CD4-positive, alpha-beta memory T cell (primary cell): ENCODE data around the gene IKBKE. TPM values are rescaled to one million over a fixed set of nuclear protein-coding genes. Genes with fewer than 3 reads are reported as not detected.

Experiments used
- CTCF ChIA-PET: fragments of 350-600 bp; sonication (Branson Sonifier 250); formaldehyde crosslinking; loops from one replicate; lab custom pipeline; 2021; ENCODE audit warnings: inconsistent platforms; ENCODE audit not compliant: partially characterized antibody; lab: Charles Lee
- POLR2A ChIA-PET: fragments of 350-600 bp; sonication (Branson Sonifier 250); formaldehyde crosslinking; loops from one replicate; lab custom pipeline; 2021; ENCODE audit not compliant: partially characterized antibody; lab: Charles Lee
- DNase-seq, 5 donors: peaks; one replicate each; pipeline versions ENCODE4 v3.0.0 to v3.0.0-alpha.2; 2020 to 2022; ENCODE audit warnings: mixed read lengths in 1 of 5
- H3K27ac ChIP-seq: one replicate; pipeline ENCODE4 v1.7.0; 2013; ENCODE audit warnings: low read depth, low read length
- H3K27me3 ChIP-seq: 2 replicates; pipeline ENCODE4 v1.7.0; 2013; ENCODE audit warnings: mild to moderate bottlenecking, low read length, moderate library complexity; ENCODE audit not compliant: insufficient read depth
- H3K36me3 ChIP-seq: 2 replicates; pipeline ENCODE4 v1.7.0; 2013; ENCODE audit warnings: mild to moderate bottlenecking, low read length, moderate library complexity; ENCODE audit not compliant: insufficient read depth
- H3K4me1 ChIP-seq: 2 replicates; pipeline ENCODE4 v1.7.0; 2013; ENCODE audit warnings: mild to moderate bottlenecking, low read length, moderate library complexity; ENCODE audit not compliant: insufficient read depth
- H3K4me3 ChIP-seq, 2 donors: one replicate each; pipeline ENCODE4 v1.7.0; 2013; ENCODE audit warnings: low read length in 2 of 2, mild to moderate bottlenecking in 1 of 2
- H3K9me3 ChIP-seq, 2 donors: one replicate each; pipeline ENCODE4 v1.7.0; 2013; ENCODE audit warnings: low read length in 2 of 2, control low read depth in 1 of 2; ENCODE audit not compliant: control insufficient read depth in 1 of 2
- H3K27ac Mint-ChIP-seq, 7 donors: one replicate each; pipeline ENCODE4 v1.8.0; 2020 to 2021; ENCODE audit warnings: mixed read lengths in 7 of 7, mild to moderate bottlenecking in 6 of 7, inconsistent platforms in 3 of 7, moderate library complexity in 3 of 7
- H3K27me3 Mint-ChIP-seq, 2 donors: one replicate each; pipeline ENCODE4 v1.8.0; 2020 to 2021; ENCODE audit warnings: mixed read lengths in 2 of 2
- H3K36me3 Mint-ChIP-seq, 2 donors: one replicate each; pipeline ENCODE4 v1.8.0; 2020 to 2021; ENCODE audit warnings: mixed read lengths in 2 of 2, inconsistent platforms in 1 of 2, mild to moderate bottlenecking in 1 of 2
- H3K4me1 Mint-ChIP-seq, 4 donors: one replicate each; pipeline ENCODE4 v1.8.0; 2020 to 2021; ENCODE audit warnings: mixed read lengths in 4 of 4, mild to moderate bottlenecking in 1 of 4
- H3K4me3 Mint-ChIP-seq, 8 donors: one replicate each; pipeline ENCODE4 v1.8.0; 2020 to 2021; ENCODE audit warnings: mixed read lengths in 8 of 8, mild to moderate bottlenecking in 7 of 8, moderate library complexity in 6 of 8, inconsistent platforms in 3 of 8
- H3K9me3 Mint-ChIP-seq, 8 donors: one replicate each; pipeline ENCODE4 v1.8.0; 2020 to 2021; ENCODE audit warnings: mixed read lengths in 8 of 8, mild to moderate bottlenecking in 5 of 8, inconsistent platforms in 3 of 8, moderate library complexity in 1 of 8
- intact Hi-C: fragments of 100-400 bp; cut with micrococcal nuclease; formaldehyde crosslinking; loops from one replicate; pipeline ENCODE4 v1.15.1; 2023
- polyA plus RNA-seq, 2 donors: library from polyadenylated mRNA; unstranded; fragments of 300-500 nt; fragmentation: Illumina TruSeq; gene quantifications; one replicate each; pipeline ENCODE4 v1.2.3, GENCODE V29; 2021
- total RNA-seq, 2 experiments: library from RNA; stranded (reverse); gene quantifications; one replicate each; pipeline ENCODE4 v1.2.3, GENCODE V29; 2021

Gene IKBKE
- total and polyA plus RNA-seq, 4 experiments from 2014 or later: 46.8 to 92.3 (median 69.0) TPM

DNA sequence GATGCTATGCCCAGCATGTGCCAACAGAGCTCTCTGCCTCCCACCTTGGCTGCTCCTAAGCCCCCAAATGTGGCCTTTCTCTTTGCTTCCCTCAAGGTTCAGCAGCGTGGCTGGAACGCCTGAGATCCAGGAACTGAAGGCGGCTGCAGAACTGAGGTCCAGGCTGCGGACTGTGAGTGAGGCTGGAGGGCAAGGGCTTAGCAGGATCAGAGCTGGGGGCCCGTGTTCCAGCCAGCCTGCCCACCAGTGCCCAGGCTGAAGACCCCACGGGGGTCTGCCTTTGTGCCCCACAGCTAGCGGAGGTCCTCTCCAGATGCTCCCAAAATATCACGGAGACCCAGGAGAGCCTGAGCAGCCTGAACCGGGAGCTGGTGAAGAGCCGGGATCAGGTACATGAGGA is 14.6 kb downstream of the IKBKE start:
- H3K27ac Mint-ChIP-seq: no peak overlapping the region
- intact Hi-C loops: no loop called here
- no peaks in the 10 kb centered on the region for H3K27me3 Mint-ChIP-seq
- no peak overlapping the region for H3K27ac ChIP-seq
- POLR2A ChIA-PET: interaction anchor here (0.9 to 1.2 kb wide), 2 partner anchors 13 to 19 kb away, joined by 3 to 4 read pairs; no protein-coding TSS in a partner anchor
- H3K4me3 Mint-ChIP-seq: no peak overlapping the region
- peaks cover 29 to 76% of the 10 kb centered on the region in 2 donors for H3K36me3 Mint-ChIP-seq
- no peaks in the 10 kb centered on the region for H3K27me3 ChIP-seq
- H3K4me1 Mint-ChIP-seq: no peaks in the 10 kb centered on the region
- peaks cover 73% of the 10 kb centered on the region for H3K36me3 ChIP-seq
- CTCF ChIA-PET: interaction anchor here (0.9 to 1.3 kb wide), 3 partner anchors 23 to 179 kb away, joined by 3 to 4 read pairs (median 4); no protein-coding TSS in a partner anchor
- no peaks in the 10 kb centered on the region for H3K9me3 ChIP-seq
- peaks cover under 1% of the 10 kb centered on the region for H3K4me1 ChIP-seq
- DNase-seq: no peak
- no peaks in the 10 kb centered on the region for H3K9me3 Mint-ChIP-seq
- no peak overlapping the region for H3K4me3 ChIP-seq

GRCh38 chr1:206486995-206487788 is 16.9 kb downstream of the IKBKE start:
- Mint-ChIP-seq H3K27me3 (no peaks in the 10 kb centered on the region), H3K36me3 (peaks cover 43 to 80% of the 10 kb centered on the region in 2 donors), H3K27ac (peak overlapping the region in 2 of 7 donors; percentile 52 to 66), H3K4me3 (no peak overlapping the region), H3K9me3 (no peaks in the 10 kb centered on the region), H3K4me1 (peaks cover 0 to 2% (median 0%) of the 10 kb centered on the region in 4 donors)
- no peak for DNase-seq
- peaks cover 75% of the 10 kb centered on the region for H3K36me3 ChIP-seq
- H3K9me3 ChIP-seq: no peaks in the 10 kb centered on the region
- intact Hi-C loops: no loop called here
- POLR2A ChIA-PET: no interaction called here
- H3K27me3 ChIP-seq: no peaks in the 10 kb centered on the region
- no peak overlapping the region for H3K27ac ChIP-seq
- CTCF ChIA-PET: interaction anchor here (0.9 to 1.2 kb wide), 2 partner anchors 15 to 58 kb away, joined by 3 read pairs; no protein-coding TSS in a partner anchor
- H3K4me1 ChIP-seq: no peaks in the 10 kb centered on the region
- no peak overlapping the region for H3K4me3 ChIP-seq

- H3K27me3 ChIP-seq: no peaks in the 10 kb centered on the region
- Mint-ChIP-seq H3K4me3 (peak overlapping the region in 1 of 8 donors; percentile 48), H3K27ac (peak overlapping the region in 3 of 7 donors; percentile 19 to 84 (median 66)), H3K9me3 (no peaks in the 10 kb centered on the region), H3K36me3 (peaks cover 50 to 80% of the 10 kb centered on the region in 2 donors), H3K27me3 (no peaks in the 10 kb centered on the region), H3K4me1 (peaks cover 0 to 5% (median 0%) of the 10 kb centered on the region in 4 donors)
- POLR2A ChIA-PET: no interaction called here
- no peaks in the 10 kb centered on the region for H3K4me1 ChIP-seq
- H3K36me3 ChIP-seq: peaks cover 76% of the 10 kb centered on the region
- H3K27ac ChIP-seq: no peak overlapping the region
- CTCF ChIA-PET: interaction anchor here (1.2 kb wide), 1 partner anchor 16 kb away, joined by 3 read pairs; no protein-coding TSS in a partner anchor
- no peaks in the 10 kb centered on the region for H3K9me3 ChIP-seq
- H3K4me3 ChIP-seq: no peak overlapping the region
- intact Hi-C loops: no loop called here
- no peak for DNase-seq
These were observed 17.7 kb downstream of the IKBKE start for GRCh38 chr1:206487970-206488369.

DNA sequence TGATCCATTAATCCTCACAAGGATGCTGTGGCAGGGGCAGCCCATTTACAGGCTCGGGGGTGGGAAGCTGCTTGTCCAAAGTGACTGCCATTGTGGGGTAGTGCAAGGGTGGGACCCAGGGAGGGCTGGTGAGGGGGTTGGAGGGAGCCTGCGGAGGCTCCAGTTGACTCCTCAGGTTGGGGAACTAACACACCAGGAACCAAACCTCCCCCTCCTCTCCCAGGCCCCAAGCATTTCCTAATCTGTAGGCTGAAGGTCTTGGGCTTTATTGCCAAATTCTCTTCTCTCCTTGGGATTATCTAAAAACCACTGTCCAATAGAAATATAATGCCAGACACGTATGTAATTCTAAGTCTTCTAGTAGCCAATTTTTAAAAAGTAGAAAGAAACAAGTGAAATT is 18.2 kb downstream of the IKBKE start:
- no peak for DNase-seq
- no peaks in the 10 kb centered on the region for H3K27me3 ChIP-seq
- Mint-ChIP-seq H3K9me3 (no peaks in the 10 kb centered on the region), H3K27ac (peak overlapping the region in 1 of 7 donors; percentile 26), H3K4me3 (no peak overlapping the region), H3K36me3 (peaks cover 47 to 80% of the 10 kb centered on the region in 2 donors), H3K27me3 (no peaks in the 10 kb centered on the region), H3K4me1 (peaks cover 0 to 5% (median 0%) of the 10 kb centered on the region in 4 donors)
- no peak overlapping the region for H3K27ac ChIP-seq
- CTCF ChIA-PET: interaction anchor here (1.2 to 3.6 kb wide), 5 partner anchors 17 to 175 kb away, joined by 3 to 34 read pairs (median 9); partner anchors contain the start of gene DYRK3
- no peaks in the 10 kb centered on the region for H3K4me1 ChIP-seq
- peaks cover 76% of the 10 kb centered on the region for H3K36me3 ChIP-seq
- H3K4me3 ChIP-seq: no peak overlapping the region
- no peaks in the 10 kb centered on the region for H3K9me3 ChIP-seq
- intact Hi-C loops: no loop called here
- POLR2A ChIA-PET: no interaction called here

GRCh38 chr1:206489980-206490770 is 19.9 kb downstream of the IKBKE start:
- H3K4me1 ChIP-seq: peaks cover under 1% of the 10 kb centered on the region
- H3K4me3 Mint-ChIP-seq: no peak overlapping the region
- no peaks in the 10 kb centered on the region for H3K9me3 ChIP-seq
- H3K27me3 Mint-ChIP-seq: no peaks in the 10 kb centered on the region
- intact Hi-C loops: loop anchor here (1.0 kb wide), 1 partner anchor 100 kb away; no protein-coding TSS in a partner anchor
- H3K27ac Mint-ChIP-seq: peak overlapping the region in 4 of 7 donors; percentile 17 to 78 (median 56)
- peak; percentile 46 to 62 (median 57) for DNase-seq
- peaks cover 44 to 81% of the 10 kb centered on the region in 2 donors for H3K36me3 Mint-ChIP-seq
- peaks cover 77% of the 10 kb centered on the region for H3K36me3 ChIP-seq
- ChIA-PET POLR2A (interaction anchor here (0.6 to 1.2 kb wide), 3 partner anchors 94 to 174 kb away, joined by 3 to 5 read pairs (median 3); no protein-coding TSS in a partner anchor), CTCF (interaction anchor here (0.8 to 4.5 kb wide), 23 partner anchors 11 to 178 kb away, joined by 3 to 34 read pairs (median 5); partner anchors contain the start of genes DYRK3, EIF2D and IKBKE)
- H3K27me3 ChIP-seq: no peaks in the 10 kb centered on the region
- H3K9me3 Mint-ChIP-seq: no peaks in the 10 kb centered on the region
- H3K4me1 Mint-ChIP-seq: peaks cover 0 to 5% (median 0%) of the 10 kb centered on the region in 4 donors
- H3K4me3 ChIP-seq: no peak overlapping the region
- H3K27ac ChIP-seq: no peak overlapping the region

GRCh38 chr1:206490771-206491405 is 20.6 kb downstream of the IKBKE start:
- Histone ChIP-seq H3K27me3 (no peaks in the 10 kb centered on the region), H3K36me3 (peaks cover 76% of the 10 kb centered on the region), H3K9me3 (no peaks in the 10 kb centered on the region), H3K4me1 (peaks cover 5% of the 10 kb centered on the region), H3K4me3 (no peak overlapping the region), H3K27ac (no peak overlapping the region)
- CTCF ChIA-PET: interaction anchor here (0.7 to 4.5 kb wide), 20 partner anchors 11 to 177 kb away, joined by 3 to 34 read pairs (median 5); partner anchors contain the start of genes DYRK3, EIF2D and IKBKE
- Mint-ChIP-seq H3K27ac (peak overlapping the region in 6 of 7 donors; percentile 22 to 84 (median 70)), H3K4me3 (no peak overlapping the region), H3K4me1 (peaks cover 0 to 6% (median 0%) of the 10 kb centered on the region in 4 donors), H3K36me3 (peaks cover 44 to 80% of the 10 kb centered on the region in 2 donors), H3K27me3 (no peaks in the 10 kb centered on the region), H3K9me3 (no peaks in the 10 kb centered on the region)
- POLR2A ChIA-PET: interaction anchor here (0.6 to 1.1 kb wide), 2 partner anchors 93 to 122 kb away, joined by 3 read pairs; no protein-coding TSS in a partner anchor
- no peak for DNase-seq
- intact Hi-C loops: loop anchor here (1.0 kb wide), 1 partner anchor 99 kb away; no protein-coding TSS in a partner anchor
